K562 (cell line): ENCODE measurements around the gene TGM5. TPM values are rescaled to one million over a fixed set of nuclear protein-coding genes. Genes with fewer than 3 reads are reported as not detected.

Experiments
- BCL6 ChIP-seq: fragments of 250-450 bp; sonication (Bioruptor Pico); IDR thresholded peaks from 2 replicates; pipeline ENCODE4 v1.4.0; 2020
- CREM ChIP-seq: IDR thresholded peaks from 2 replicates; pipeline ENCODE4 v1.6.1; 2014; ENCODE audit warnings: antibody characterized with exemption, low read depth
- DIDO1 ChIP-seq: fragments of 450-650 bp; IDR thresholded peaks from 2 replicates; pipeline ENCODE4 v1.6.1; 2016; ENCODE audit warnings: low read depth, missing biosample characterization, missing genetic modification characterization
- EGR1 ChIP-seq: fragments of 450-650 bp; conservative IDR thresholded peaks from 2 replicates; pipeline ENCODE4 v1.6.1; 2017; ENCODE audit warnings: mild to moderate bottlenecking
- FOXP1 ChIP-seq: sonication (generic); formaldehyde crosslinking; IDR thresholded peaks from 2 replicates; pipeline ENCODE4 v1.8.0; 2022; ENCODE audit warnings: mild to moderate bottlenecking, missing genetic modification reagents
- HLTF ChIP-seq: fragments of 450-650 bp; IDR thresholded peaks from 2 replicates; pipeline ENCODE4 v1.6.1; 2016
- HNRNPH1 ChIP-seq: fragments of 200-400 bp; formaldehyde crosslinking; optimal IDR thresholded peaks from 2 replicates; pipeline ENCODE3; 2017; ENCODE audit warnings: low read depth, mild to moderate bottlenecking, low read length, moderate library complexity
- JUND ChIP-seq, 2 experiments: IDR thresholded peaks; 2 replicates in 1 of 2; 3 replicates in 1 of 2; pipeline ENCODE4 v1.6.1; 2011; ENCODE audit warnings: borderline replicate concordance in 2 of 2, low read depth in 2 of 2, low read length in 2 of 2, improper control_type of control experiment in 1 of 2, missing biosample characterization in 1 of 2, missing genetic modification characterization in 1 of 2, missing genetic modification reagents in 1 of 2
- KDM2B ChIP-seq: fragments of 250-450 bp; sonication (Bioruptor Pico); IDR thresholded peaks from 2 replicates; pipeline ENCODE4 v1.8.0; 2021; ENCODE audit warnings: mild to moderate bottlenecking, moderate library complexity
- NFE2L1 ChIP-seq: fragments of 450-650 bp; IDR thresholded peaks from 2 replicates; pipeline ENCODE4 v1.6.1; 2016; ENCODE audit warnings: missing genetic modification characterization, low read depth, mild to moderate bottlenecking, missing compliant biosample characterization, moderate library complexity, borderline replicate concordance
- SMAD2 ChIP-seq: fragments of 150-350 bp; IDR thresholded peaks from 2 replicates; pipeline ENCODE4 v1.6.1; 2014; ENCODE audit warnings: low read depth, mild to moderate bottlenecking, low read length
- STAG1 ChIP-seq: sonication (generic); formaldehyde crosslinking; IDR thresholded peaks from 2 replicates; pipeline ENCODE4 v1.5.0; 2020; ENCODE audit warnings: missing genetic modification reagents, borderline replicate concordance
- TRIM28 ChIP-seq: fragments of 450-650 bp; IDR thresholded peaks from 2 replicates; pipeline ENCODE4 v1.6.1; 2017
- XRCC5 ChIP-seq: fragments of 200-400 bp; formaldehyde crosslinking; IDR thresholded peaks from 2 replicates; pipeline ENCODE4 v1.6.1; 2017; ENCODE audit warnings: low read depth, mild to moderate bottlenecking, low read length
- ZFP36 ChIP-seq: fragments of 150-350 bp; IDR thresholded peaks from 2 replicates; pipeline ENCODE4 v1.6.1; 2018; ENCODE audit warnings: low read length, low read depth; ENCODE audit not compliant: partially characterized antibody
- ZNF133 ChIP-seq: fragments of 250-450 bp; sonication (Bioruptor Pico); IDR thresholded peaks from 2 replicates; pipeline ENCODE4 v1.4.0; 2020; ENCODE audit warnings: mild to moderate bottlenecking
- ZNF212 ChIP-seq: fragments of 450-650 bp; formaldehyde crosslinking; IDR thresholded peaks from 2 replicates; pipeline ENCODE4 v1.4.0; 2020; ENCODE audit warnings: mild to moderate bottlenecking
- ZNF282 ChIP-seq: sonication (generic); formaldehyde crosslinking; IDR thresholded peaks from 2 replicates; pipeline ENCODE4 v1.8.1; 2023; ENCODE audit warnings: missing genetic modification reagents
- polyA plus RNA-seq, 8 experiments: library from polyadenylated mRNA; depleted of rRNA in 4 of 8; stranded (reverse) in 5 of 8; unstranded in 3 of 8; fragments of >200 nt; fragmentation: Nextera tagmentation in 2 of 8; fragmentation: Illumina TruSeq in 1 of 8; extraction: Ambion mirVana in 2 of 8; extraction: Trizol in 1 of 8; gene quantifications; 2 replicates each; pipeline versions ENCODE4 v1.2.1 to v1.2.3, GENCODE V29; 2011 to 2014; ENCODE audit warnings: inconsistent platforms in 1 of 8, missing spikeins in 1 of 8
- total RNA-seq, 7 experiments: library from RNA; depleted of rRNA in 6 of 7; stranded (reverse); fragments of >200 nt in 6 of 7; fragmentation: Illumina TruSeq in 2 of 7; extraction: Trizol in 2 of 7; gene quantifications; 2 replicates each; pipeline versions ENCODE4 v1.2.1 to v1.2.3, GENCODE V29; 2011 to 2021; ENCODE audit warnings: low replicate concordance in 1 of 7
- TF ChIP-seq, protein P1 (sequence below): sonication (generic); formaldehyde crosslinking; IDR thresholded peaks from 2 replicates; pipeline ENCODE4 v1.8.1; 2023; ENCODE audit warnings: mild to moderate bottlenecking, missing genetic modification reagents
- TF ChIP-seq, protein P2 (sequence below): sonication (generic); formaldehyde crosslinking; IDR thresholded peaks from 2 replicates; pipeline ENCODE4 v1.8.0; 2023; ENCODE audit warnings: mild to moderate bottlenecking, missing genetic modification reagents
- TF ChIP-seq, protein P3 (sequence below): sonication (generic); formaldehyde crosslinking; IDR thresholded peaks from 2 replicates; pipeline ENCODE4 v1.8.1; 2022; ENCODE audit warnings: missing genetic modification reagents
- TF ChIP-seq, protein P4 (sequence below): fragments of 250-450 bp; sonication (Bioruptor Pico); IDR thresholded peaks from 2 replicates; pipeline ENCODE4 v1.4.0; 2020; ENCODE audit warnings: mild to moderate bottlenecking, moderate library complexity

TGM5 gene
- total and polyA plus RNA-seq, 9 of the 15 experiments (the other 6 are each of a cell fraction or from before 2014, with no cell fraction given), result 0.03 to 0.10 (median 0.07) TPM; not detected in 6

DNA sequence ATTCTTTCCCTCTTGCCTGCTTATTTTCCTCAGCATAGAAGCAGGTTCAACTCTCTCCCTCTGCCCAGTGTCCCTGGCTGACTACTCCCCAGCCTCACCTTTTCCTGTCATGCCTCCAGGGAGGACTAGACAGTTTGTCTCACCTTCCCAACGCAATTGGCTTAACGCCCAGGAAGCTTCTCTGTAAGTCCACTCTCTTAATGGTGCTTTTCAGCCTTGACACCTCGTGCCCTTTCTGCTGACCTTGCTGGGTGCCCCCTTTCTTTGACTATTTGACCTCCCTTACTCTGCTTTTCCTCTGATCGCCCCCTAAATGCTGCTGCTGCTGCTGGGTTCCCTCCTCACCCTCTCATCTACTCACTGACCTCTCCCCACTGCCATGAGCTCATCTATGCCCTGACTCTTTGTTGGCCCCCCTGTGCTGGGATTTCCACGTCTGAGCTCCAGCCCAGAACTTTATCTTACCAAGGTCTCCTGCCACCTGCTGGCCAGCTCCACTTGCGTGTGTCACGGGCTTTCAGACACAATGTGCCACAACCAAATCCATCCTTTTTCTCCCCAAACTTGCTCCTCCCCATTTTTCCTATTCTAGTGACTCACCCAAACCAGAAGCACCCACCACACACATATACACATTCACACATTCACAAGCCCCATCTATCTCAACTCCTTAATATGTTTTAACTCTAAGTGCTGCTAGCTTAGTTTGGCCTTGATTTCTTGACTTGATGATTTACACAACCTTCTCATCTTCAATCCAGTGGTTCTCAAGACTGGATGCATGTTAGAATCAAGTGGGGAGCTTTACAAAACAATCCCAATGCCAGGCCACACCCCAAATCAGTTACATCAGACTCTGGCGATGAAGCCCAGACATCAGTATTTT, 62.5 kb downstream of the TGM5 start (continued):
- TF ChIP-seq DIDO1 (tag) (no peak), BCL6 (CRISPR knock-in tag) (no peak), ZNF133 (CRISPR knock-in tag) (no peak), HNRNPH1 (no peak), ZFP36 (no peak), ZNF282 (no peak), TRIM28 (no peak), SMAD2 (no peak), JUND (IDR thresholded peaks at IDR 0.05; ENCODE audit: borderline replicate concordance, low read depth, low read length) (peak; percentile 28; the same call in 1 of the 2 replicates), JUND (tag; IDR thresholded peaks at IDR 0.05; ENCODE audit: borderline replicate concordance, low read depth, low read length) (no peak; the same call in 2 of the 3 replicates), HLTF (0 out of 2 replicates have a peak, but pooled peaks have one; percentile 14), XRCC5 (no peak), CREM (peak; percentile 49), ZNF212 (CRISPR knock-in tag) (no peak), FOXP1 (CRISPR knock-in tag) (no peak), EGR1 (no peak), STAG1 (peak; percentile 37; the same call in 1 of the 2 replicates), NFE2L1 (tag) (no peak), KDM2B (CRISPR knock-in tag) (no peak)
- TF ChIP-seq, protein P1, sequence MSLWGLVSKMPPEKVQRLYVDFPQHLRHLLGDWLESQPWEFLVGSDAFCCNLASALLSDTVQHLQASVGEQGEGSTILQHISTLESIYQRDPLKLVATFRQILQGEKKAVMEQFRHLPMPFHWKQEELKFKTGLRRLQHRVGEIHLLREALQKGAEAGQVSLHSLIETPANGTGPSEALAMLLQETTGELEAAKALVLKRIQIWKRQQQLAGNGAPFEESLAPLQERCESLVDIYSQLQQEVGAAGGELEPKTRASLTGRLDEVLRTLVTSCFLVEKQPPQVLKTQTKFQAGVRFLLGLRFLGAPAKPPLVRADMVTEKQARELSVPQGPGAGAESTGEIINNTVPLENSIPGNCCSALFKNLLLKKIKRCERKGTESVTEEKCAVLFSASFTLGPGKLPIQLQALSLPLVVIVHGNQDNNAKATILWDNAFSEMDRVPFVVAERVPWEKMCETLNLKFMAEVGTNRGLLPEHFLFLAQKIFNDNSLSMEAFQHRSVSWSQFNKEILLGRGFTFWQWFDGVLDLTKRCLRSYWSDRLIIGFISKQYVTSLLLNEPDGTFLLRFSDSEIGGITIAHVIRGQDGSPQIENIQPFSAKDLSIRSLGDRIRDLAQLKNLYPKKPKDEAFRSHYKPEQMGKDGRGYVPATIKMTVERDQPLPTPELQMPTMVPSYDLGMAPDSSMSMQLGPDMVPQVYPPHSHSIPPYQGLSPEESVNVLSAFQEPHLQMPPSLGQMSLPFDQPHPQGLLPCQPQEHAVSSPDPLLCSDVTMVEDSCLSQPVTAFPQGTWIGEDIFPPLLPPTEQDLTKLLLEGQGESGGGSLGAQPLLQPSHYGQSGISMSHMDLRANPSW (CRISPR knock-in tag), result no peak
- TF ChIP-seq, protein P2, sequence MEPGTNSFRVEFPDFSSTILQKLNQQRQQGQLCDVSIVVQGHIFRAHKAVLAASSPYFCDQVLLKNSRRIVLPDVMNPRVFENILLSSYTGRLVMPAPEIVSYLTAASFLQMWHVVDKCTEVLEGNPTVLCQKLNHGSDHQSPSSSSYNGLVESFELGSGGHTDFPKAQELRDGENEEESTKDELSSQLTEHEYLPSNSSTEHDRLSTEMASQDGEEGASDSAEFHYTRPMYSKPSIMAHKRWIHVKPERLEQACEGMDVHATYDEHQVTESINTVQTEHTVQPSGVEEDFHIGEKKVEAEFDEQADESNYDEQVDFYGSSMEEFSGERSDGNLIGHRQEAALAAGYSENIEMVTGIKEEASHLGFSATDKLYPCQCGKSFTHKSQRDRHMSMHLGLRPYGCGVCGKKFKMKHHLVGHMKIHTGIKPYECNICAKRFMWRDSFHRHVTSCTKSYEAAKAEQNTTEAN, result no peak
- TF ChIP-seq, protein P3, sequence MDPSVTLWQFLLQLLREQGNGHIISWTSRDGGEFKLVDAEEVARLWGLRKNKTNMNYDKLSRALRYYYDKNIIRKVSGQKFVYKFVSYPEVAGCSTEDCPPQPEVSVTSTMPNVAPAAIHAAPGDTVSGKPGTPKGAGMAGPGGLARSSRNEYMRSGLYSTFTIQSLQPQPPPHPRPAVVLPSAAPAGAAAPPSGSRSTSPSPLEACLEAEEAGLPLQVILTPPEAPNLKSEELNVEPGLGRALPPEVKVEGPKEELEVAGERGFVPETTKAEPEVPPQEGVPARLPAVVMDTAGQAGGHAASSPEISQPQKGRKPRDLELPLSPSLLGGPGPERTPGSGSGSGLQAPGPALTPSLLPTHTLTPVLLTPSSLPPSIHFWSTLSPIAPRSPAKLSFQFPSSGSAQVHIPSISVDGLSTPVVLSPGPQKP (CRISPR knock-in tag), result no peak
- TF ChIP-seq, protein P4, sequence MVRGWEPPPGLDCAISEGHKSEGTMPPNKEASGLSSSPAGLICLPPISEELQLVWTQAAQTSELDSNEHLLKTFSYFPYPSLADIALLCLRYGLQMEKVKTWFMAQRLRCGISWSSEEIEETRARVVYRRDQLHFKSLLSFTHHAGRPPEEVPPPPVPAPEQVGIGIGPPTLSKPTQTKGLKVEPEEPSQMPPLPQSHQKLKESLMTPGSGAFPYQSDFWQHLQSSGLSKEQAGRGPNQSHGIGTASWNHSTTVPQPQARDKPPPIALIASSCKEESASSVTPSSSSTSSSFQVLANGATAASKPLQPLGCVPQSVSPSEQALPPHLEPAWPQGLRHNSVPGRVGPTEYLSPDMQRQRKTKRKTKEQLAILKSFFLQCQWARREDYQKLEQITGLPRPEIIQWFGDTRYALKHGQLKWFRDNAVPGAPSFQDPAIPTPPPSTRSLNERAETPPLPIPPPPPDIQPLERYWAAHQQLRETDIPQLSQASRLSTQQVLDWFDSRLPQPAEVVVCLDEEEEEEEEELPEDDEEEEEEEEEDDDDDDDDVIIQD (CRISPR knock-in tag), result no peak
